GM03348 (cell line): ENCODE results near the gene PDGFA.

Experiments used
- DNase-seq: peaks from one replicate; pipeline ENCODE4 v3.0.0; 2012; ENCODE audit warnings: low spot score

The PDGFA gene

DNA sequence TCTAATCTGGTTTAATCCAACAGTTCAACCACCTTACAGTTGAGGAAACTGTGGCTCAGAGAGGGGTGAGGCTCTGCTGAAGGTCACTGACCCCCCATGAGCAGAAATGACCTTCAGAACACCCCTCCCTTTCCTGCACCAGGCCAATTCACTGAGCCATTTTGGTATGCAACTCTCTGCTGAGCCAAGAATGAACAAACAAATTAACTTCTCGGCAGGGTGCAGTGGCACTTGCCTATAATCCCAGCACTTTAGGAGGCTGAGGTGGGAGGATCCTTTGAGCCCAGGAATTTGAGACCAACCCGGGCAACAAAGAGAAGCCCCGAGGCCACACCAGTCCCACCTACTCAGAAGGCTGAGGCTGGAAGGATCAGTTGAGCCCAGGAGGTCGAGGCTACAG lies 29.8 kb downstream of the PDGFA start:
- no peak for DNase-seq

- DNase-seq, result no peak
These were observed 33.4 kb downstream of the PDGFA start for GRCh38 chr7:486216-486743.

DNA sequence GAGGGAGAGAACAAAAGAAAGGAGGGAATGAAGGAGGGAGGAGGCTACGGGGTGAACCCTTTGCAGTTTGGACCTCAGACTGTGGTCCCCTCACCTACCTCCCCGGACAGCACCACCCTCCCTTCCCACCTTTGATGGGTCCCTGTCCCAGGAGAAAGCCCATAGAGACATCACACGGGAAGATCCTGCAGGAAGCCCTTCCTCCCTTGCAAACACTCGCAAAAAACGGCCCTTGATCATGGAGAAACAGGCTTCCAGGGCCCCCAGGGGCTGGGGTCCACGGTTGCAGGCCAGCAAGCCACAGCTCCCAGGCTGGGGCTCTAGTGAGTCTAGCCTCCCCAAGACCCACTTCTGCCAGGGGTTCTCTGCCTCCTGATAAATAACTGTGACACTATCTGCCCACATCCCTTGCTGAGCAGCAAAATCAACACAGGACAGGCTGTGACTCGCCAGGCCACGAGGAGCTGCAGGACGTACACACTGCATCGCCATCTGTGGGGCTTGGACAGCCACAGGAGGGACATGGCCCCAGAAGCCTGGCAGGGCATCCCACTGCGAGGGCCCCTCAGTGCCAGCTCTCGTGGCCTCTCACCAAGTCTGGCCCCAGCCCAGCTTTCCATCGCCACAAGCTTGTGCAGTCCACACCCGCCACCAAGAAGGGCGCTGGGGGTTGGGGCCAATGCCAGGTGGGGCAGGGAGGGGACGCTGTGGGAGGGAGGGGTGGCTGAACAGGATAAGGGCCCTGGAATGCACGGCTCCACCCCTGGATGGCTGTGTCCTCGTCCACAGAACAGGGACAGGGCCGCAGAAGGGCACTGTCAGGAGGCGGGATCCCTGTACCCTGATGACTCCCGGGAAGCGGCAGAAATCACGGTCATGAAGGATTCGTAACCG lies 34.2 kb downstream of the PDGFA start:
- DNase-seq, result no peak

GRCh38 chr7:484356-485101 lies 35.1 kb downstream of the PDGFA start:
- no peak for DNase-seq

GRCh38 chr7:483656-484355 lies 35.8 kb downstream of the PDGFA start:
- no peak for DNase-seq

DNA sequence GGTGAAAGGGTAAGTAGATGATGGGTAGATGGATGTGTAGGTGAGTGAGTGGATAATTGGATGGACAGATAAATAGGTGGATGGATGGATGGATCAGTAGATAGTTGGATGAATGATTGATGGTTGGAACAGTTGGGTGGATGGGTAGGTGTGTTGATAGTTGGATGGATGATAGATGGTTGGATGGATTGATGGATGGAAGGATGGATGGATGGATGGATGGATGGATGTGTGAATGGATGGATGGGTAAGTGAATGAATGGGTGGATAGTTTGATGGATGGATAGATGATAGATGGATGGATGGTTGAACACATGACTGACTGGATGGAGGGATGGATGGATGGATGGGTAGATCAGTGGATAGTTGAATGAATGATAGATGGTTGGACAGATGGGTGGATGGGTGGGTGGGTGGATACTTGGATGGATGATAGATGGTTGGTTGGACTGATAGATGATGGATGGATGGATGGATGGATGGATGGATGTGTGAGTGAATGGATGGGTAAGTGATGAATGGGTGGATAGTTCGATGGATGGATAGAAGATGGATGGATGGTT lies 37.0 kb downstream of the PDGFA start:
- no peak for DNase-seq

- no peak for DNase-seq
These were observed 38.3 kb downstream of the PDGFA start for GRCh38 chr7:481219-481930.

DNA sequence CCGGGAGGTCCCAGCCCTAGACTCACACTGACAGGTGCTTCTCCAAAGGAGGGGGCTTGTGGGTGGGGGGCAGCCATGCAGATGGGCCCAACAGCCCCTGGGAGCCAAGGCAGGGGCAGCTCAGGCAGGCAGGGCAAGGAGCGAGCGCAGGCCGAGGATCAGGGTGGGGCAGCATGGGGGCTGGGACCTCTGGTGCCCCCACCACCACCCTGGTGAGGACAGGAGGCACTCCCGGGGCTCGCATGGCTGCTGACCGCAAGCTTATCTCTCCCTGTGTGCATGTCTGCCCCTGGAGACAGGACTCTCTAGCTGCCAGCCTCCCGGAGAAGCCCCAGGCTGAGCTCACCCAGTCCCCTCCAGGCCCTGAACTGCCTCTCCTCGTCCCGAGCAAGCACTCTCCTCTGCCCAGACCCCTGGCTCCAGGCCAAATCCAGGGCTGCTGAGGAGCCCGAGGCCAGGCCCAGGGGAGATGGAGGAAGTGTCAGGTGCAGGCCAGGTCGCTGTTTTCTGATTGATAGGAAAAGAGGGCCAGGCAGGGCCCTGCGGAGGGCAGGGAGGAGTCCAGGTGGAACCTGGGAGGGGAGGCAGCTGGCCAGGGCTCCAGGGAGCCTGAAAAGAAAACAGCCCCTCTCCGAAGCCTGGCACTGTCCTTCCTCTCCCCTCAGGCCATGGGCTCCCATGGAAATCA lies 39.0 kb downstream of the PDGFA start:
- DNase-seq, result no peak

DNA sequence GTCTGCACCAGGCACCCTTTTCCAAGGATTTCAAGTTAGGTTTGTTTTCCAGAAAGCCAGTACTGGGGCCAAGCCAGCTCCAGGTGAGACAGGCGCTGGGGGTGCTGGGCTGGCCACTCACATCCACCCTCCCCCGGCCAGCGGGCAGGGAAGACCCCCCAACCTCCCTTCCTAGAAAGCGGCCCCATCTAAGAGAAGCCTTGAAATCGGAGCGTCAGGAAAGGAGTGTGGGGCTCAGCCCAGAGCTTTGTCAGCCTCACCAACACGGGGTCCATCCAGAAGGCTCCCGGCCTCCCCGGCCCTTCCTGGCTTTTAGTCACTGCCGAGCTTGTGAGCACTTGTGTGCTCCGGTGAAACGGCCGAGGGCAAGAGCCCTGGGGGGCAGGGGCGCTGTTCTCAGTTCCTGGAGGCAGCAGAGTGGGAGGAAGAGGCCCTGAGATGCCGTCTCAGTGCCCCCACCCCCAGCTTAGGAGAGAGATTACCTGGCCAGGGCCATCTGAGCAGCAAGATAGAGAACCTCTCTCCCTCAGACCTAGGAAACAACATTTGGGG lies 39.6 kb downstream of the PDGFA start:
- DNase-seq, result no peak

GRCh38 chr7:479115-479947 lies 40.3 kb downstream of the PDGFA start:
- no peak for DNase-seq

DNA sequence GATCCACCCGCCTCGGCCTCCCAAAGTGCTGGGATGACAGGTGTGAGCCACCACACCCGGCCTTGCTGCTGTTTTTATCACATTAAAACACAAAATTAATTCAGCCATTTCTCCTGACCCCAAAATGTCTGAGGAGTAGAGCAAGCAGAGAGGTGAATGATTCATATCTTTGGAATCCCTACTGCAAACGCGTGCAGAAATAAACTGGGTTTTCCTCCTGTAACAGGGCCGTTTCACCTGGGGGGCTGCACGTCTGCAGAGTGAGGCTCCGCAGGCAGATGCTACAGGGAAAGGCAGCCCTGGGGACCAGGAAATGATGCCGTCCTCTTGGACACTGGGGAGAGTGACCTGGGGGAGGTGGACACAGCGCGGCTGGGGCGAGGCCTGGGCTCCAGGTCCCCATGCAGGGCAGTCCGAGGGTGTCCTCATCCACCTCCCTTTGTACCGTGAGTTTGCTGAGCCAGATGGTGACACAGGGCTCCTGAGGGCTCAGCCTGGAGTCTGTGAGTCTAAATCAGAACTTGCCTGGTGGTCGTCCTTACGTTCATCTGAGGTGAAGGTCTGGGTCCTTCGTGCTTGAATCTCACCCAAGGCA lies 41.9 kb downstream of the PDGFA start:
- no peak for DNase-seq

DNA sequence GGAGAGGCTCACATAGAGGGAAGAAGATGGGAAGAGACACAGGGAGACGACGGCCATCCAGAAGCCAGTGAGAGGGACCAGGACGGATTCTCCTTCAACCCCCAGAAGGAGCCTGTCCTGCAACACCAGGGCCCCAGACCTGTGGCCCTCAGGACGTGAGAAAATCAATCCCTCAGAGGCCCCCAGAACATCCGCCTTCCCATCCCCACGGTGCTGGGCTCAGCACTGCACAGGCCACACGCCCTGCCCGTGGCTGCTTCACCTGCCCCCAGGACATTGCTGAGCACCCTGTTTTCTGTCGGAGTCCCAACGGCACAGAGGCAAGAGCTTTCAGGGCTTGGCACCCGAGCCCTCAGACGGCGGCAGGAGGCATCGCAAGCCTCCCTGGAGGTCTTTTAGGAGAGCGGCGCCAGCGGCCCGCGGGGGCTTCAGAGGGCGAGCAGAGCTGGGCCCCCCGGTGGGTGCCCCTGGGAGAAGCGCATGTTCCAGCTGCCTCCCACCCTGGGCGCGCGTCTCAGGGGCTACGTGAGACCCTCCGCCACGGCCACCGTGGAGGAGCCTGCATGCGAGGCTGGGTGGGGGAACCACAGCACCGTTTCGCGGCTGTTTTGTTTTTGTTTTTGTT lies 42.8 kb downstream of the PDGFA start:
- no peak for DNase-seq

DNA sequence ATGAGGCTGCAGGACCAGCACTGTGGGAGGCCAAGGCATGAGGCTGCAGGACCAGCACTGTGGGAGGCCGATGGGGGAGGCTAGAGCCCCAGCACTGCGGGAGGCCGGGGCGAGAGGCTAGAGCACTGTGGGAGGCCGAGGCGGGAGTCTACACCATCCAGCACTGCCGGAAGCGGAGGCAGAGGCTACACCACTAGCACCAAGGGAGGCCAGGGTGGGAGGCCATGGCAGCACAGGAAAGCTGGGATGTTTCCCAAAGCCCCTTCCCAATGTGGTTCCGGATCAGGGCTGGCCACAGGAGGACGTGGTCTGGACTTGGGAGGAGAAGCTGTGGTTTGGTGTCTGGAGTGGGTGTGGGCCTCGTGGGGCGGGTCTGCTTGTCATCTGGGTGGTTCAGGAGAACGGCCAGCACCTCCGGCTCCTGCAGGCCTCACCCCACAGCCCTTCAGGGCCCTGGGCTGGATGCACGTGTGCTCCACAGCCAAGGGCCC lies 43.6 kb downstream of the PDGFA start:
- DNase-seq, result no peak

DNA sequence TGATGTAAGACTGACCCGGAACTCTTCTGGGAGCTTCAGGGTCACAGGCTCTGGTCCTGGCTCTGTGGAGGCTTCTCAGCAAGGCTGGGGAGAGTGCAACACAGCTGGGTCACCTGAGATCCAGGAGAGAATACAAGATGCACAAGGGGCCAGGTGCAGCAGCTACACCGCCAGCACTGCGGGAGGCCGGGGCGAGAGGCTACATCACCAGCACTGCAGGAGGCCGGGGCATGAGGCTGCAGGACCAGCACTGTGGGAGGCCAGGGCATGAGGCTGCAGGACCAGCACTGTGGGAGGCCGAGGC lies 44.3 kb downstream of the PDGFA start:
- DNase-seq, result no peak

DNA sequence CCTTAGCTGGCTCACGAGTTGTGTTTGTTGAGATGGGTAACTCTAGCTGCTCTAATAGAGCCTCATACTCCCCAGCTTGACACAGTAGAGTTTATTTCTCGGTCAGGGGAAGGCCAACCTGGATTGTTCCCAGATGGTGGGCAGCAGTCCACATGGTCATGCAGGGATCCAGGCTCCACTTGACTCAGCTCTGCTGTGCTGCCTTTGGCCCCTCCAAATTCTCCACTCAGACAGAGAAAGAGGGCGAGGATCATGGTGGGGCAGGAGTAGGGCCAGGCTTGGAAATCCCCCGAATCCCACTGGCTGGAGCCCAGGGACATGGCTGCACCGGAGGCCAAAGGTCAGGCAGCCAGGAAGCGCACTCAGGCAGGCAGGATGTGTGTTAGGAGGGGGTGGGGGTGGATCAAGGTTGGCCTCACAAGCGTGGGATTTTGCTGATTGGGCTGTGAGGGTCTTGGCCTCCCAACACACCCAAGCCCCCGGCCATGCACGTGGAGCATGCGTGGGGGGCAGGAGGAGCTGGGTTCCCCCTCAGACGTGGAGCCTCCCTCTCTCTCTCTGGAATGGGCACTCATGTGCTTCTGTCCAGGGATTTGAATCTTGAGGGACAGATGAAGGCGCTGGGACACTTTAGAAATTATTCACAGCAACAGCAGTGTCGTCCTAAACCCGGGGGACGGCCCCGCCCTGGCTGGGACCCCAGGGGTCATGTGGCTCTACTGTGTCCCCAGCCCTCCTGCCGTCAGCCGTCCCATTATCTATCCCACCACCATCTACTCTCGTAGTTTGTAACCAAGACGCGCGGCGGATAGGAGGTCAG lies 44.8 kb downstream of the PDGFA start:
- DNase-seq, result no peak

DNA sequence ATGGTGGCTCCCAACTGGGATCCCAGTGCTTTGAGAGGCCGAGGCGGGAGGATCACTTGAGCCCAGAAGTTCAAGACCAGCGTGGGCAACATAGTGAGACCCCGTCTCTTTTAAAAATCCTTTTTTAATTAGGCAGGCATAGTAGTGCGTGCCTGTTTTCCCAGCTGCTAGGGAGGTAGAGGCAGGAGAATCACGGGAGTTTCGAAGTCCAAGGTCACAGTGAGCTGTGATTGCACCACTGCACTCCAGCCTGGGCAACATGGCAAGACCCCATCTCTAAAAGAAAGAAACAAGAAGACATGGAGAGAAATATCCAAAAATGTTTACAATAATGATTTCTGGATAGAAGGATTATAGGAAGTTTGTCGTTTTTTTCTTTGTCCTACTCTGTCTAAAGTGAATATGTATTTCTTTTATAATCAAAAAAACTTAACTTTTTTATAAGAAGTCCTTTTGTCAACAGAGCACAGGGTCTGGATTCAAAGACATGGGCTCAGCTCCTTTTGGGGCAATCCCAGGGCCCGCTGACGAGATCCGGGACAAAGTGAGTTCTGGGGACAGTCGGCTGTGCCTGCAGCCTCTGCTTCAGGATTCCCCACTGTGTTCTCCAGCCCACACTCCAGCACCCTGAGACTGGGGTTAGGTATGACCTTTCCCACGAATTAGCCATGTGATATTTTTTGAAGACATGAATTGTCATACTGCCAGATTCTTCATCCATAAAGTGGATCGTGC lies 45.6 kb downstream of the PDGFA start:
- DNase-seq, result no peak

GRCh38 chr7:473211-473734 lies 46.4 kb downstream of the PDGFA start:
- DNase-seq, result no peak
